Lung (tissue), 12 donors: ENCODE results near the gene PPP1R1C. TPM values are rescaled to one million over a fixed set of nuclear protein-coding genes. Genes with fewer than 3 reads are reported as not detected.
"Not testable (repeated sequence)": the region's sequence is repeated elsewhere in the genome, so short reads cannot be mapped to it uniquely, and the experiment has no call there.

Experiments
- ATAC-seq: fragments of 200-7000 bp; cut with Tn5 transposase; one replicate; pipeline ENCODE4 v1.9.1; 2020; ENCODE audit warnings: moderate number of reproducible peaks; ENCODE audit not compliant: insufficient read depth, low FRiP score
- DNase-seq, 3 donors: peaks; one replicate each; pipeline ENCODE4 v3.0.0-alpha.2; 2013 to 2017
- H3K27ac ChIP-seq, 2 donors: one replicate each; pipeline ENCODE4 v1.5.1; 2013; ENCODE audit warnings: mild to moderate bottlenecking in 2 of 2, moderate library complexity in 2 of 2, control low read depth in 1 of 2, inconsistent platforms in 1 of 2, low read depth in 1 of 2, low read length in 1 of 2
- H3K27me3 ChIP-seq, 3 donors: one replicate each; pipeline ENCODE4 v1.5.1; 2013; ENCODE audit warnings: low read length in 2 of 3; ENCODE audit not compliant: control insufficient read depth in 3 of 3, insufficient read depth in 3 of 3
- H3K36me3 ChIP-seq, 4 donors: one replicate each; pipeline ENCODE4 v1.5.1; 2013; ENCODE audit warnings: low read length in 4 of 4, mild to moderate bottlenecking in 1 of 4, moderate library complexity in 1 of 4; ENCODE audit not compliant: control insufficient read depth in 4 of 4, insufficient read depth in 4 of 4
- H3K4me1 ChIP-seq, 5 donors: one replicate each; pipeline ENCODE4 v1.5.1; 2013; ENCODE audit warnings: low read length in 5 of 5, mild to moderate bottlenecking in 2 of 5, moderate library complexity in 1 of 5; ENCODE audit not compliant: control insufficient read depth in 5 of 5, insufficient read depth in 5 of 5
- H3K4me3 ChIP-seq: one replicate; pipeline ENCODE4 v1.5.1; 2013; ENCODE audit warnings: mild to moderate bottlenecking, control low read depth, moderate library complexity
- H3K9ac ChIP-seq, 2 donors: one replicate each; pipeline ENCODE4 v1.5.1; 2013; ENCODE audit warnings: low read length in 2 of 2, control low read depth in 1 of 2; ENCODE audit not compliant: insufficient read depth in 1 of 2
- H3K9me3 ChIP-seq, 4 donors: one replicate each; pipeline ENCODE4 v1.5.1; 2013; ENCODE audit warnings: low read length in 3 of 4, mild to moderate bottlenecking in 1 of 4, moderate library complexity in 1 of 4; ENCODE audit not compliant: control insufficient read depth in 4 of 4, insufficient read depth in 3 of 4
- CTCF ChIP-seq: IDR thresholded peaks from 2 replicates; pipeline ENCODE4 v1.5.1; 2012; ENCODE audit warnings: mild to moderate bottlenecking; ENCODE audit errors: control extremely low read depth, extremely low read depth
- WGBS, 2 donors: extraction: QIAGEN DNeasy Blood & Tissue Kit; methylation state at CpG; one replicate each; pipeline ENCODE4 v1.1.7; 2013; 5-methylcytosine and 5-hydroxymethylcytosine counted together
- polyA plus RNA-seq, 2 donors: library from polyadenylated mRNA; stranded (reverse); fragments of 200-250 nt; gene quantifications; one replicate each; pipeline ENCODE4 v1.2.1, GENCODE V29; 2013
- total RNA-seq, 2 donors: library from RNA; depleted of rRNA in 1 of 2; stranded (reverse); fragments of >200 nt in 1 of 2; gene quantifications; one replicate each; pipeline ENCODE4 v1.2.1, GENCODE V29; 2014 to 2021
- donor health status: control.
- donor health status: control.
- donor health status: Bipolar disorder and iron deficiency.
- donor health status: healthy.
- donor health status: DM: yes; HTN: yes; CAD: no.

Gene PPP1R1C
- total and polyA plus RNA-seq, 4 donors, result 1.2 to 6.3 (median 4.5) TPM

DNA sequence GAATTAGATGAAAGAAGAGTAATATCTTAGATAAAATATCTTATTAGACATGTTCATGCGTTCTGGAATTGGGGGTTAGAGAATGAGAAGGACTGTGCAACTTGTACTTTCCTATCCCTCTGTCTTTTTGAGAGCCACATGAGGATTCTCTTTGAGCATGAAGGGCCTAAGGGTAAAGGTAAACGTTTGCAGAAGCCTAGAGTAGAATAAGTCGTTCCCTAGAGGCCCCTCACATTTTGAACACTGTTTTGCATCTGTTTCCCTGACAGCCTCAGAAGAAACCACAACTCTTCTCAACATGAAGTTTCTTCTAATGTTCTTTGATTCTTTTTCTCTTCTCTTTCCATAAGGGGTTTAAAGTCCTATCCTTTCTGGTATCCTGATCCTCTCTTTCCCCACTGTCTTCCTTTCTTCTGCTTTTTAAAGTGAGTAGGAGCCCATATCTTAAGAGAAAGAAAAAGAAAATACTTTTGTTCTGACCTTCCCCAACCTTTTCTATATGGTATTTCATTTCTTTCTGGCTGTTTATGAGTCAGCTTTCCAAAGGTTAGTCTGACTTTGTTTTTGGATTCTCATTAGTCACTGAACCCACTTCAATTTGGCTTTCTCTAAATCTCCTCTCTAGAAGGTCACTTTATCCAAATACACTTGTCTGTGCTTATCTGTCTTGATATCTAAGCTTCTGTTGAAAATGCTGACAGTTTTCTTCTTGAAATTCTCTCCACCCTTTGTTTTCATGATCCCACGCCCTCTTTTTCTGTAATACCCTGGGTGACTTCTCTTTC lies 34.8 kb downstream of the PPP1R1C start:
- Histone ChIP-seq H3K9me3 (peaks cover 0 to 6% (median 0%) of the 10 kb centered on the region in 4 donors), H3K4me3 (no peak overlapping the region), H3K4me1 (peaks cover 0 to 21% (median 0%) of the 10 kb centered on the region in 5 donors), H3K9ac (no peak overlapping the region), H3K27me3 (no peaks in the 10 kb centered on the region), H3K36me3 (peaks cover 0 to 2% (median 0%) of the 10 kb centered on the region in 4 donors), H3K27ac (peak overlapping the region in 1 of 2 donors; percentile 21)
- DNase-seq (peak in 2 of 3 donors; percentile 45 to 51), ATAC-seq (no peak)
- 39 to 45% methylated on average over 4 of the region's 4 CpGs for WGBS, 2 donors
- TF ChIP-seq CTCF, result no peak

- H3K4me3 ChIP-seq, result no peak overlapping the region
- H3K4me1 ChIP-seq, result peaks cover 0 to 21% (median 0%) of the 10 kb centered on the region in 5 donors
- H3K27ac ChIP-seq, result no peak overlapping the region
- peaks cover 0 to 6% (median 0%) of the 10 kb centered on the region in 4 donors for H3K9me3 ChIP-seq
- no peaks in the 10 kb centered on the region for H3K27me3 ChIP-seq
- ATAC-seq, result no peak
- DNase-seq, result no peak
- no peak overlapping the region for H3K9ac ChIP-seq
- TF ChIP-seq CTCF, result no peak
- peaks cover 0 to 2% (median 0%) of the 10 kb centered on the region in 4 donors for H3K36me3 ChIP-seq
Observed at GRCh38 chr2:182023235-182023634, 37.6 kb downstream of the PPP1R1C start.

DNA sequence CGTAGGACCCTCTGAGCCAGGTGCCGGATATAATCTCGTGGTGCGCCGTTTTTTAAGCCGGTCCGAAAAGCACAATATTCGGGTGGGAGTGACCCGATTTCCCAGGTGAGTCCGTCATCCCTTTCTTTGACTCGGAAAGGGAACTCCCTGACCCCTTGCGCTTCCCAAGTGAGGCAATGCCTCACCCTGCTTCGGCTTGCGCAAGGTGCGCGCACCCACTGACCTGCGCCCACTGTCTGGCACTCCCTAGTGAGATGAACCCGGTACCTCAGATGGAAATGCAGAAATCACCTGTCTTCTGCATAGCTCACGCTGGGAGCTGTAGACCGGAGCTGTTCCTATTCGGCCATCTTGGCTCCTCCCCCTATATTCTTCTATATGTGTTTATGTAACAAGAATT lies 45.2 kb downstream of the PPP1R1C start:
- not testable (repeated sequence) for H3K36me3 ChIP-seq, H3K4me3 ChIP-seq, ATAC-seq, DNase-seq, H3K4me1 ChIP-seq, H3K27me3 ChIP-seq, H3K9me3 ChIP-seq, H3K27ac ChIP-seq, H3K9ac ChIP-seq
- 73 to 89% methylated on average over 20 to 21 of the region's 21 CpGs for WGBS, 2 donors

- 87 to 89% methylated on average over 2 of the region's 2 CpGs for WGBS, 2 donors
Observed at GRCh38 chr2:182031956-182032355, 46.3 kb downstream of the PPP1R1C start.

More at GRCh38 chr2:182031956-182032355, 46.3 kb downstream of the PPP1R1C start:
- H3K4me1 ChIP-seq, result no peaks in the 10 kb centered on the region
- H3K9ac ChIP-seq, result no peak overlapping the region
- no peak for TF ChIP-seq CTCF
- no peaks in the 10 kb centered on the region for H3K27me3 ChIP-seq
- H3K36me3 ChIP-seq, result no peaks in the 10 kb centered on the region
- DNase-seq (no peak), ATAC-seq (no peak)
- H3K9me3 ChIP-seq, result no peaks in the 10 kb centered on the region
- H3K4me3 ChIP-seq, result no peak overlapping the region
- no peak overlapping the region for H3K27ac ChIP-seq
